ENCODE data around the gene H19.

H19 gene

DNA sequence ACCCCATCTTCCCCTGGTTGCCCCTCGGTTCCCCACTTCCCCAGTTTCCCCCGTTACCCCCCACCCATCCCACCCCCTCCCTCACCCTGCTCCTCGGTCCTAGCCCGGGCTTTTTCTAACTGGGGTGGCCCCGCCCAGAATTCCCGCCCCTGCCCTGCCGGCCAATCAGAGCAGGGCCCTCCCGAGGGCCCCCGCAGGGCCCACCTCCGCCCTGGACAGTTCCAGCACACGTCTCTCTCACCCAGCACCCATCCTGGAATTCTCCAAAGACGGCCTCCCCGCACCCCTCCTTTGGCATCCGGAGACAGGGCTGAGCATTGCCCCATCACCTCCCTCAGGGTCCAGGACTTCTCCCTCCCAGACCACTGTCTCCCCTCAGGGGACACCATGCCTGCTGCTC, at the start of gene H19:
Gene H19 (minus strand): TSS at position 88 of the 400 bp plus-strand sequence.
- DNase-seq: no peak

DNA sequence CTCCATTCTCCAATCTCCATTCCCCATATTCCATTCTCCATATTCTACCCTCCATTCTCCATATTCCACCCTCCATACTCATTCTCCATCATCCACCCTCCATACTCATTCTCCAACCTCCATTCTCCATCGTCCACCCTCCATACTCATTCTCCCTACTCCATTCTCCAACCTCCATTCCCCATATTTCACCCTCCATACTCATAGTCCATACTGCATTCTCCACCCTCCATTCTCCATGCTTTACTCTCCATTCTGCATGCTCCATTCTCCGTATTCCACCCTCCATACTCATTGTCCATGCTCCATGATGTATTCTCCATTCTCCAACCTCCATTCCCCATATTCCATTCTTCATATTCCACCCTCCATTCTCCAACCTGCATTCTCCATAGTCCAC, 44.3 kb upstream of the H19 start:
- no peak for DNase-seq

DNA sequence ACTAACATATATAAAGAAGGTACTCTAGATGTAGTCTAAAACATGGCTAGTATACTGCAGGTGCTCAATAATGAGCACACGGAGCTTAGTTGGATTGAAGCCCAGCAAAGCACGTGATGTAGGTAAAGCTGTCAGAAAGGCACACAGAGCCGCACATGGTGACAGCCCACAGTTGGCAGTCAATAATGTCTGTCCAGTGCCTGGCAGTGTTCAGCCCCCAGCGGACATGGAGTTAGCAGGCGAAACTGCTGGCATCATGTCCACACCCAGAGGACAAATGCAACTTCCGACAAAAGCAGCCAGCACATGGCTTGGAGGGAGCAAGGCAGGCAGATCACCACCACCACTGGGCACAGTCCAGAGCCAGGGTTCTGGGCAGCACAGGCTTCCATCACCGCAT, 43.5 kb upstream of the H19 start:
- no peak for DNase-seq

DNA sequence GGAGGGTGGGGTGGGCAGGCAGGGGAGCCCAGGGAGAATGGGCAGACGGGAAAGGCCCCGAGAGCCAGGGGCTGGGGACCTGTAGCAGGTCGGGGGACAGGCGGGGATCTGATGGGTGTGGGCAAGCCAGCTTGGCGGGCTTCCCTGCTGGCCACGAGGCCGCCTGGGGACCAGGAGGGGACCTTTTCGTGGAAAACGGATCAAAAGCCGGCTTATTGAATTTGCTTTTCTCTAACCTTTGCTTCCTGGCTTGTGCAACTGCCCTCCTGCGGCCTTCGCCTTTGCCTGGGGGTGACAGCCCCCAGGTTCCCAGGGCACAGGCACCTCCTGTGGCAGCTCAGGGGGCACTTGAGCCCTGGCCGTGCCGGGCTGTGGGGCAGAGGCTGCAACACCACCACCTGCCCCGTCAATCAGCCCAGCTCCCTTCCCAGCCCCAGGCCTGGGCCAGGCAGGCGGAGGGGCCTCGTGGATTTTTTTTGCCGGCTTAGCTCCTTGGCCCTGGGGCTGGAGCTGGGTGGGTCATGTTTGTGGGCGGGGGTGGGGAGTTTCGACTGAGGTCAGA, 41.6 kb upstream of the H19 start:
- DNase-seq: no peak

DNA sequence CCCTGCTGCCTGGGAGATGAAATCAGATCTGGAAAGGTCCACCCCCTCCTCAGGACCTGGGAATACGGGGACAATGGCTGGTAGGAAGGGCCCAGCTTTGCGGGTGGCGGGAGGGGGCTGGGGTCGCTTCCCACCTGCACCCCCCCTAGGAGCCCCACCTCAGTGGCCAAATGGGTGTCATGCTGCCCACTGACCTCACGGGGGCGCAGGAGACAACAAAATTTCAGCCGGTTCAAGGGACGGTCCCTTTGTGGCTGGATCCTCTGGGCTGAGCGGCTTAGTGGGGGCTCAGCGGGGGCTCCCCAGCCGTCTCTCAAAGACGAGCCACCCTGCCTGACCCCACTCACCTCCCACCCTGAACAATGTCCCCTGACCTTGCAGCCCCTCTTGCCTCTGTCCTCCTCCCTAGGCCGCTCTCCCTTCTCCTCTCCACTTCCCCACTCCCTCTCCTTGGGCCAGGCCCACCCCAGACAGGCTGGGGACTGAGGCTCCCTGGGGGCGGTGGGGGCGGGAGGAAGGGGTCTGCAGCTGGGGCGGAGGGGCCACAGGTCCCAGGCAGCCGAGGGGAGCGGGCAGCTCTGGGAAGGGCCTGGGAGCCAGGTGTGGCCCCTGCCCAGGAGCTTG, 39.3 kb upstream of the H19 start:
- no peak for DNase-seq

DNA sequence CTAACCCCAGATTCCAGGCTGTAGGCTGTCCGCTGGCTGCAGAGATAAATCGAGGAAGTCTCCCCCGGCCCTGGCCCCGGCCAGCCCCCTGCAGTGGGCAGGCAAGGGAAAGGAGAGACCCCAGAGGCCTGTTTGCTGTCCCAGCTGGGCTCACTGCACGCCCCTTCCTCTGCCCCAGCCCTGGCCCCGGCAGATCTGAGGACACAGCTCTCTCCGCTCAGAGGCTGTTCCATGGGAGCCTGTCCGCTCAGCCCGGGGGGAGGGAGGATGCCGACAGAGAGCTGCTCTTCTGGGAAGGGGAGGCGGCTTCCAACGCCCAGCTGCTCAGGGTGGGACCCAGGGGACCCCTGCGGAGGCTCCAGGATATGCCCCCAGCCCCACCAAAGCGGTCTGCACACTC, 37.7 kb upstream of the H19 start:
- DNase-seq: no peak

DNA sequence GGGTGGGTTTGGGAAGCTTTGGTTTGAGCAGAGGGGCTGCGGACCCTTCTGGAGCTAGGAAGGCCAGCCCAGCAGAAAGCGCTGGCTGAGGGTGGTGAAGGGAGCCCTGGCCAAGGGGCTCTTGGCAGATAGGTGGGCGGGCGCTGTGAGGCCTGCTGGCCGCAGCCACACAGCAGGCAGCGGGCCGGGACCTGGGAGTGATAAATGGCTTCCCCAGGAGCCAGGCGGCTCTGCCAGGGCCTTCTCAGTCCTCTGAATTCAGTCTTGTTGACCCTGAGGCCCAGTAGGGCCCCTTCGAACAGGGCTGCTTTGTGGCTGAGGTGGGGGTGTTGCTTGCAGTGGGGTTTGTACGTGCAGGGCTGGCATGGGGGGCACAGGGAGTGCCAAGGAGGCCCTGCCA, 33.4 kb upstream of the H19 start:
- no peak for DNase-seq

DNA sequence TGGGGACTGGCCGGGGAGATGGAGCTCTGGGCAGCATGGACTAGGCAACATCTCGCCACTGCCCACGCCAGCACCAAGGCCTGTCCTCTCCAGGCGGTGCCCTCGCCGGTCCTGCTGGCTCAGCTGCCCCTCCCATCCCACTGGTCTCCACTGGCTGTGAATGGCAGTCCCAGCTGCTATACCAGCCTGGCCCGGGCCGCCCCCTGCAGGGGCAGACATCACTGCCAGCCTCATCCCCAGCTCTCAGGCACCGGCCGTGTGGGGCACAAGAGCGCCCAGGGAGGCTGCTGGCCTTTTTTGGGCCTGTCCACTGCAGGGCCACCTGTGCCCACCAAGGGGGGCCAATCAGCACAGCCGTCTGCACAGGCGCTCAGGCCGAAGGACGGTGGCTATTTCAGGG, 30.1 kb upstream of the H19 start:
- no peak for DNase-seq

DNA sequence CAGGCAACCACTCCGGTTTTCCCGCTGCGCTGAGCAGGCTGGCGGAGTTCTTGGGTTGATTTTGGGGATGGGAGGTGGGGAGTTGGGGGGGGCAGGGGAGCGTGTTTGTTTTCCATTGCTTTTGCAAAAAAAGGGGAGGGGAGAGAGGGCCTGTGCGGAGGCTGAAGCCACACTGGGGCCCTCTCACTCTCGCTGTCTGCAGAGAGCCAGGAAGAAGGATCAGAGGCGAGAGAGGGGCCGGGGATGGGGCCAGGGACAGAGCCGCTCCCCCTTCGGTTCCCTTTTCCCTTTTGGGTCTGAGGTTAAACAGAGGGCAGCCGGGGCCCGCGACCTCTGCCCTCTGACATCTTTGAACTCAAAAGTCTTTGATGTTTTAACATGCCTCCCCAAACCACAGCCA, 17.4 kb upstream of the H19 start:
- no peak for DNase-seq

DNA sequence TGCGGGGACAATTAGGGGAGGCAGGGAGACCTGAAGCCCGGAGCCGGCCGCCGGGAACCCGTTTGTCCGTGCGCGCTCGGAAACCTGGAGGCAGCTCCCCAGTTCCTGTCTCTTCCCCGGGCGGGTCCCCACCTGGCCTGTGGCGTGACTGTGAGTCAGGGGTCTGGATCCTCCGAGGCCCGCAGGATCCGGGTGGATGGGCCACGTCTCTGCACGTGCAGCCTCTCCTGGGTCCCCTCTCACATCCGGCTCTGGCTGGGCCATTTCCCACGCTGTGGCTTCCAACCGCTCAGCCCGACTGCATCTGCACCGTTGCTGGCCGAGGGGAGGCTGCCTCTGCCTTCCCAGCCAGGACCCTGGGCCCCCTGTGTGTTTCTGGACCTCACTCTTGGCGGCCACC, 14.8 kb upstream of the H19 start:
- no peak for DNase-seq

DNA sequence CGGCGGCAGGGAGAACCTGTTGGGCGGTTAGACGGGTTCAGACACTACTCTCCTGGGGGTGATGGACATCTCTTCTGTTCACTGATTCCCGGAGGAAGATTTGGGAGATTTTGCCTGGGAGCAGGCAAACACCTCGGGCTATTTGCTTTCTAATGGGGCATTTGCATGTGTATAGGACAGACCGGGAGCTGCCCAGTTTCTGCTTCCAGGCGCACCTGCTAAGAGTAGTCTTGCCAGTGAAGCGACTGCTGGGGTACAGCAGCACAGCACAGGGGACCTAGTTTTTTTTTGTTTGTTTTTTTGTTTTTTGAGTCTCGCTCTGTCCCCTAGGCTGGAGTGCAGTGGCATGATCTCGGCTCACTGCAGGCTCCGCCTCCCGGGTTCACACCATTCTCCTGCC, 6.8 kb upstream of the H19 start:
- no peak for DNase-seq

DNA sequence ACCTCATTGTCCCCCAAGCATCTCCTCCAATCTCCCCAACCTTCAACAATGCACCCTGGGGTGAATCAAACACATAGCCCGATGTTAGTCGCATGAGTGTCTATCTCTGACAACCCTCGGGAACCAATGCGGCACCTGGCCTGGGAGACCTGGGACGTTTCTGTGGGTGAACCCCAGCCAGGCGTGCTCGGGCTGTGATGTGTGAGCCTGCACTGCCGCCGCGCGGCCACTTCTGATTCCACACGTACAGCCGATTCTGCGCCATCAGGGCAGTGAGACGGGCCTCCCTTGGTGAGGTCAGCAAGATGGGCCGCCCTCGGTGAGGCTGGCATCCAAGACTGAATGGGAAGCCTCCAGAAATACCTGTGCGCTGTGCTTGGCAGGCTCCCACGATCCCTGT, 5.2 kb upstream of the H19 start:
- no peak for DNase-seq

DNA sequence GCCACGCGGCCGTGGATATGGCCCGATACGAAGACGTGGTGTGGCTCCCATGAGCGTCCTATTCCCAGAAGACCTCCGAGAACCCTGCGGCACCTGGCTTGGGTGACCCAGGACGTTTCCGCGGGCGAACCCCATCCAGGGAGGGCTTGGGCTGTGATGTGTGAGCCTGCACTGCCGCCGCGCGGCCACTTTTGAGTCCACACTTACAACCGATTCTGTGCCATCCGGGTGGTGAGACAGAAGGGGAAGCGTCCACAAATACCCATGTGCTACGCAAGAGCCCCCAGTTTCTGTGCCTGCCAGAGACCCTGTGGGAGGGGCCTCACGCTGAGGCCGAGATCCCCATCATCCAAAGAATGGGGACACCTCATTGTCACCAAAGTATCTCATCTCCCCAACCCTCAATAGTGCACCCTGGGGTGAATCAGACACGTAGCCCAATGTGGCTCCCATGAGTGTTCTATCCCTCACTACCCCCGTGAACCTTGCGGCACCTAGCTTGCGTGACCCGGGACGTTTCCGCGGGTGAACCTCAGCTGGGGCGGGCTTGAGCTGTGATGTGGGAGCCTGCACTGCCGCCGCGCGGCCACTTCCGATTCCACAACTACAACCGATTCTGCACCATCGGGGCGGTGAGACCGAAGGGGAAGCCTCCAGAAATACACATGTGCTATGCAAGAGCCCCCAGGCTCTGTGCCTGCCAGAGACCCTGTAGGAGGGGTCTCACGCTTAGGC, 4.6 kb upstream of the H19 start:
- no peak for DNase-seq

DNA sequence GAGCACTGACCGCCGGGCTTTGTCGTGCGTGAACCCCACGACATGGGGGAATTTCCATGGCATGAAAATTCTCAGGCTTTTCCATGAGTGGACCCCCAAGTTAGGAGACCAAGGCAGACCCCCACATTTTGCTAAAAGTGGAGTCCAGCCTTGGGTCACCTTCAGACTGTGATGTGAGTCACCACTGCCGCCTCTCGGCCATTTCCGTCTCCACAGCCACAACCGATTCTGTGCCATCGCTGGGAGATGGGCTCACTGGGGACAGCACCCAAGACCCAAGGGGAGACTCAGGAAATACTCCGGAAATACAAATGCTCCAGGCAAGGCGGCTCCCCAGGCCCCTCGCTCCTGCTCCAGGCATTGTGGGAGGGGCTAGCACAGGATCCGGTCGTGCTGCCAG, 1.2 kb upstream of the H19 start:
- no peak for DNase-seq

DNA sequence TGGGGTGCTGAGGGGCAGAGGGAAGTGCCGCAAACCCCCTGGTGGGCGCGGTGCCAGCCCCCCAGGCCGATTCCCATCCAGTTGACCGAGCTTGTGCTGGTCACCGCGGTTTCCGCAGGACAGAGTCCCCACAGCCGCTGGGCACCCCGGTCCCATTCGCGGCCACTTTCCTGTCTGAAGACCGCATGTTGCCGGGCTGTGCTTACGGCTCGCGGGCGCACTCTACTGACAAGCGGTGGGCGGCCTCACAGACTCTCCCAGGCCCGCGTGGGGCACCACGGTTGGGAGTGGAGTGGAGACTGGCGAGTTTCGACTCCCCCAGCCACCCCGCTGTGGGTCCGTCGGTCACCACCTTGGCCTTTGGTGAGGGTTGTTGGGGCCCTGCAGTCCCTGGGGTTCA, 648 bp upstream of the H19 start:
- no peak for DNase-seq

DNA sequence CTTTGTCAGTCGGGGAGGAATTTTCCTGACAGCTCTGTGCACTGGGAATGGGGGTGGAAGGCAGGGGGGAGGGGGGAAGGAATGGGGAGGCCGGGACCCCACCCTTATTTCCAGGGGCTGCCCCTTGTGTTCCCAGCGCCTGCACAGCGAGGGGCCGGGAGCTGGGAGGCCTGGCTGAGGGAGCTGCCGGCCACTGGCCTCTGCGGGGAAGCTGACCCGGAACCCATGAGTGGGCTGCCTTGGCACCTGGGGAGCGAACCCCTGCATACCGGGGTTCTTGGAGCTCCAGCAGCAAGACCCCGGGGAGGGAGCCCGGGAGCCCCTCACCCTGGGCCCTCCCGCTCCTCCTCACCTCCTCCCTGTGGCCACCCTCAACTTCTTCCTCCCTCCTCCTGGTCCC, 3.5 kb downstream of the H19 start:
- no peak for DNase-seq

DNA sequence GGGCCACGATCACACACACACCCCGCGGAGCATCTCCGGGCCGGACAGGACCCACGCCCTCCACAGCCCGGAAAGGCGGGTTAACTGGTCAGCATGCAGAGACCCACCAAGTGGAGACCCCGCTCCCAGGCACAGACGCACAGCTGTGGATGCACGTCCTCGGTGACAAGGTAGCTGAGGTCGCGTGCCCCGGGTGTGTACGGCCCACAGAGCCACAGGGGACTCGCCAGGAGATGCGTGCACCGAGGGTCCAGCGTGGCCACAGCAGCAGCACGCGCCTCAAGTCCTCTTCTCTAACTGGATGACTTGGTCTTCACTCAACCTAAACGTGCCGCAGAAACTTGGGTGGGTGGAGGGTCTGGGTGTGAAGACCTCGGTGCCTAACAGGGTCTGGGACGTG, 5.5 kb downstream of the H19 start:
- DNase-seq: no peak

DNA sequence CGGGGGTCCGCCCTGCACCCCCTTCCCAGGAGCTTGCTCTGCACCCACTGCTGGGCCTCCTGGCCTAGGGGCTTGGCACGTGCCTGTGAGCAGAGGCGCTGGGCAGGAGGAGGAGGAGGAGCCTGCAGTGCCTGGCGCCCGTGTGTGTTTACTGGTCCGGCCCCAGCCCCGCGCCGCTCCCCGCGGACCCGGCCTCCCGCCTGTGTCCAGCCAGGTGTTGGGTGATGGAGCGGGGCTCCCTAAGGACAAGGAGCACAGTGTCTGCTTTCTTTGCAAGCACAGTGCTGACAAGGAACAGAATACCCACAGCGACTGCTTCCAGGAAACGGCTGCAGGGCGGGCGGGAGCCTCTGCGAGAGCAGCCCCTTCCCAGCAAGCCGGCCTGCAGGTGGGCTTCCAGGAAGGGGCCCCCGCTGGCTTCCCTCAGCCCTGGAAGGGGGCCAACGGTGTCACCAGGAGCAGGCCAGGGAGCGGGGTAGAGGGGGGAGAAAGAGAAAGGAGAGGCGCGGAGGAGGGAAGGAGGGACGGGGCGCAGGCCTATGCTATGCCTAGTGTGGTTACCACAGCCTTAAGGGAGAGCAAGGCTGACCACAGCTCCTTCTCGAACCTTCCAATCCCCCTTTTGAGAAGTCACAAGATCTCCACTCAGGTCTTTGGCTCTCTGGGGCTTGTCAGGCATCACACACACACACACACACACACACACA, 6.6 kb downstream of the H19 start:
- DNase-seq: no peak

DNA sequence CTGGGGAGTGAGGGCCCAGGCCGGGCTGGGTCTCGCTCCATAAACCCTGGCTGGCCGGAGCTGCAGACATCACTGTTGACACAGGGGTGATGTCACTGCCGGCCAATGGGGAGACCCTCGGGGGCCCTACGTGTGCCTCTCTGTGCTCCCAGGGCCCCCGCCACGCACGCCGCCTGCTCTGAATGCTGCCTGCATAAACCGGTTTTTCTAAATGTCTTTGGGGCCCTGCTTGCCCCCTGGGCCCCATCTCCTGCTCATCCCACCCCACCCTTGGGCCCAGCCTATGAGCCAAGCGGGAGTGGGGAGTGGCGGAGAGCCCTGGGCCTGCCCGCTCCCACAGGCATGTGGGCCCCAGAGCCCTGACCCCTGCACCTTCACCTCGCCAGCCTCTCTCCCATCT, 7.7 kb downstream of the H19 start:
- DNase-seq: no peak

DNA sequence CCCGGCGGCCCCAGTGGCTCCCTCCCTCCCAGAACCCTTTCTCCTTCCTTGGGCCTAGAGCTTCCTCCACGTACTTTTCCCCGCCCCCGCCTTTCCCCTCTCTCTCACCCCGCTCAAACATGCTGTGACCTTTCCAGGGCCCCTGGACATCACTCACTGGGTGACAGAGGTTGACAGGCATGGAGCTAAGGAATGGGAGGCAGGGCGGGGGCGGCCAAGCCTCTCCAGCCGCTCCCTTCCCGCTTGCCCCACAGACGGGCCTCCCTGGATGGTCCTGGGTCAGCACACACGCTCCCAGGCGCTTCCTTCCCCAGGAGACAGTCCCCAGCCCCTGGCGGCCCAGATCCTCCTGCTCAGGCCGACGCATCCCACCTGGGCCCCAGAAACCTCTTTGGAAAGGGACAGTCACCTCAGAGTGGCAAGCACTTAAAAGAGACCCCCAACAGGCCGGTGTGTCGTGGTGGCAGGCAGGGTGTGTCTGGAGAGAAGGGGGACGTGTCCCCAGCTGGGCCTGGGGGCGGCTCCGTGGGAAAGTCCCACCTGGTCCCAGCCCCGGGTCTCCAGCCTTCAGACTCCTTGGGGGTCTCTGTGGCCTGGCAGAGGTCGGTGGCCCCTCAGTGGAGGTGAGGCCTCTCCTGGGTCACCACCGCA, 8.8 kb downstream of the H19 start:
- DNase-seq: peak; percentile 29

DNA sequence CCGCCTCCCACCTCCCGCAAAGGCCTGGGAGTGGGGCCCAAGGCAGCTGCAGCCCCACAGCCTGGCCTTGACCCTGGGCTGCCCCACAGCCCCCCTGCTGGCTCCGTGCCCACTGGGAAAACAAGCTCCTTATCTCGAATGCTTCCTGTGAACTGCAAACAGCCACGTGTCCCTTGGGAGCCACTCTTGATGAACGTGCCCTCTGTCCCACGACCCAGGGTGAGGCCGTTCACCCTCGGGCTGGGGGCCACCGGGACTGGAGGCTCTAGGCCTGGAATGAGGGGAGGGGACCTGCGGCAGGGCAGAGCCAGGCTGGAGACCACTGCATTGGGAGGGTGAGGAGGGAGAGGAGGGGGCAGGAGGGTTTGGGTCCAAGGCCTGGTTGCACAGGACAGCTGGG, 9.5 kb downstream of the H19 start:
- no peak for DNase-seq

DNA sequence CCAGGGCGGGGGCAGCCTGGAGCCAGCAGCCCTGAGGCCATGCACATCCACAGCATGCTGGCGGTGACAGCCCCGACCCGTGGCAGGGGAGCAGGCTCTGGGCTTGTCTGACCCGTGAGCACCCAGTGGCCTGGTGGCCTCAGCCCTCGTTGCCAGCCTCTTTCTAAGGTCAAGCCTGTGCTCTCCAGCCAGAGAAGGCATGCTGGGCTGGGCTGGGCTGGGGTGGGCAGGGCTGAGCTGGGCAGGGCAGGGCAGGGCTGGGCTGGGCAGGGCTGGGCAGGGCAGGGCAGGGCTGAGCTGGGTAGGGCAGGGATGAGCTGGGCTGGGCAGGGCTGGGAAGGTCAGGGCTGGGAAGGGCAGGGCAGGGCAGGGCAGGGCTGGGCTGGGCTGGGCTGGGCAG, 10.6 kb downstream of the H19 start:
- no peak for DNase-seq

DNA sequence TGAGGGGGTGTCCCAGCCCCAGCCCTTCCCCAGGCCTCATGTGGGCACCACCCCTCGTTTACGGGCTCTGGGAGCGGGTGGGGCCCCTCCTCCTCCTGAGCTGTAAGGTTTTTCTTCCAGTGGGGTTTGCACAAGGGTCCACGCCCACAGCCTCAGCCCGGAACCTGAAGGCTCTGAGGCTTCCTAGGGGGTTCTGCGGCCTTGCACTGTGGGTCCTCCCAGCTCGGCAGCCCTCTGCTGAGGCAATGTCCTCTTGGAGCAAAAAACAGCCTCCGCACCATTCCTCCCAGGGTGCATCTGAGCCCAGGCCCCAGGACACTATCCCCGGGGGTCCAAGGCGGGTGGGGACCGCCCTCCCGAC, 14.1 kb downstream of the H19 start:
- DNase-seq: peak; percentile 22

Measured in left hindlimb (tissue), 1 donor.